Right lobe of liver (tissue), 6 donors: ENCODE results near the gene CPNE4. TPM values are rescaled to one million over a fixed set of nuclear protein-coding genes. Genes with fewer than 3 reads are reported as not detected.

Source experiments
- ATAC-seq, 4 donors: fragments of 200-7000 bp; cut with Tn5 transposase; one replicate each; pipeline ENCODE4 v1.9.1; 2020; ENCODE audit warnings: mild to moderate bottlenecking in 4 of 4, moderate library complexity in 4 of 4
- DNase-seq, 3 donors: peaks; one replicate each; pipeline ENCODE4 v3.0.0-alpha.2; 2020
- H3K27ac ChIP-seq, 3 donors: fragments of 200-600 bp; one replicate each; pipeline ENCODE4 v1.8.0; 2022
- H3K27me3 ChIP-seq, 2 donors: fragments of 200-600 bp; one replicate each; pipeline ENCODE4 v1.8.0; 2022
- H3K36me3 ChIP-seq, 4 donors: fragments of 200-600 bp; sonication (generic) in 1 of 4; one replicate each; pipeline versions ENCODE4 v1.5.1 to v1.8.0; 2017 to 2022; ENCODE audit warnings: control low read depth in 1 of 4
- H3K4me1 ChIP-seq, 4 donors: fragments of 200-600 bp; sonication (generic) in 1 of 4; one replicate each; pipeline versions ENCODE4 v1.5.1 to v1.8.0; 2017 to 2022; ENCODE audit warnings: control low read depth in 1 of 4
- H3K4me3 ChIP-seq, 3 donors: fragments of 200-600 bp; one replicate each; pipeline ENCODE4 v1.8.0; 2022
- H3K9me3 ChIP-seq, 4 donors: fragments of 200-600 bp; sonication (generic) in 1 of 4; one replicate each; pipeline versions ENCODE4 v1.5.1 to v1.8.0; 2017 to 2022; ENCODE audit warnings: control low read depth in 1 of 4
- CTCF ChIP-seq, 4 donors: fragments of 200-600 bp in 3 of 4; fragments of 450-650 bp in 1 of 4; IDR thresholded peaks; one replicate each; pipeline versions ENCODE4 v1.5.1 to v1.8.0; 2016 to 2022; ENCODE audit warnings: antibody characterized with exemption in 4 of 4, mild to moderate bottlenecking in 2 of 4
- POLR2A ChIP-seq: fragments of 450-650 bp; IDR thresholded peaks from one replicate; pipeline ENCODE4 v1.6.1; 2017; ENCODE audit warnings: antibody characterized with exemption, mild to moderate bottlenecking
- WGBS: methylation state at CpG from one replicate; pipeline ENCODE4 v1.1.6; 2018; ENCODE audit warnings: low coverage, low lambda C conversion rate; ENCODE audit not compliant: insufficient coverage; ENCODE audit errors: missing lambda C conversion rate; 5-methylcytosine and 5-hydroxymethylcytosine counted together
- intact Hi-C, 2 donors: fragments of 100-400 bp; cut with DNase I; formaldehyde crosslinking; loops; one replicate each; pipeline versions ENCODE4 v1.11.2 to v1.14.1; 2022
- total RNA-seq, 6 experiments: library from RNA; depleted of rRNA in 2 of 6; stranded (reverse); fragments of >200 nt in 2 of 6; fragmentation: NEBNext Ultra II Directional in 3 of 6; extraction: Animal tissue kit (Norgen Biotek cat#: 25700) in 3 of 6; gene quantifications; one replicate each; pipeline versions ENCODE4 v1.1.0 to v1.2.4, GENCODE V29; 2016 to 2023
- donor health status: DM: no; HTN: yes; CAD: no.
- donor health status: DM: no; HTN: no; CAD: no.
- donor health status: DM: no; HTN: no; CAD: no.
- donor health status: DM: no; HTN: yes; CAD: no.
- donor health status: DM: no; HTN: yes; CAD: no.

CPNE4 gene
- total RNA-seq, 6 experiments from 2014 or later, result not detected

GRCh38 chr3:132004571-132004970, 30.2 kb downstream of the CPNE4 start:
- Histone ChIP-seq H3K4me1 (no peaks in the 10 kb centered on the region), H3K36me3 (no peaks in the 10 kb centered on the region), H3K9me3 (no peaks in the 10 kb centered on the region), H3K27ac (no peak overlapping the region), H3K27me3 (no peaks in the 10 kb centered on the region), H3K4me3 (no peak overlapping the region)
- ATAC-seq (no peak), DNase-seq (no peak)
- intact Hi-C loops, result no loop called here
- 30% methylated on average over 2 of the region's 2 CpGs for WGBS
- TF ChIP-seq CTCF (IDR thresholded peaks at IDR 0.05) (no peak), POLR2A (no peak)

GRCh38 chr3:132003685-132004084, 31.1 kb downstream of the CPNE4 start:
- Histone ChIP-seq H3K9me3 (no peaks in the 10 kb centered on the region), H3K4me3 (no peak overlapping the region), H3K4me1 (no peaks in the 10 kb centered on the region), H3K27ac (no peak overlapping the region), H3K36me3 (no peaks in the 10 kb centered on the region), H3K27me3 (no peaks in the 10 kb centered on the region)
- 80% methylated on average over 1 of the region's 1 CpG for WGBS
- DNase-seq (no peak), ATAC-seq (no peak)
- no peak for TF ChIP-seq CTCF (IDR thresholded peaks at IDR 0.05)
- no peak for TF ChIP-seq POLR2A
- intact Hi-C loops, result no loop called here

GRCh38 chr3:132001999-132002398, 32.8 kb downstream of the CPNE4 start:
- Histone ChIP-seq H3K36me3 (no peaks in the 10 kb centered on the region), H3K27ac (no peak overlapping the region), H3K4me3 (no peak overlapping the region), H3K27me3 (no peaks in the 10 kb centered on the region), H3K4me1 (no peaks in the 10 kb centered on the region), H3K9me3 (no peaks in the 10 kb centered on the region)
- TF ChIP-seq CTCF (IDR thresholded peaks at IDR 0.05) (no peak), POLR2A (no peak)
- intact Hi-C loops, result no loop called here
- ATAC-seq, result no peak
- 64% methylated on average over 2 of the region's 2 CpGs for whole genome bisulfite sequencing
- DNase-seq, result no peak

GRCh38 chr3:132001036-132001435, 33.8 kb downstream of the CPNE4 start:
- intact Hi-C loops, result no loop called here
- Histone ChIP-seq H3K27ac (no peak overlapping the region), H3K4me3 (no peak overlapping the region), H3K4me1 (no peaks in the 10 kb centered on the region), H3K9me3 (no peaks in the 10 kb centered on the region), H3K27me3 (no peaks in the 10 kb centered on the region), H3K36me3 (no peaks in the 10 kb centered on the region)
- WGBS, result 38% methylated on average over 1 of the region's 1 CpG
- ATAC-seq (no peak), DNase-seq (no peak)
- no peak for TF ChIP-seq POLR2A
- TF ChIP-seq CTCF (IDR thresholded peaks at IDR 0.05), result no peak

- Histone ChIP-seq H3K4me3 (no peak overlapping the region), H3K36me3 (no peaks in the 10 kb centered on the region), H3K27me3 (no peaks in the 10 kb centered on the region), H3K9me3 (no peaks in the 10 kb centered on the region), H3K27ac (no peak overlapping the region), H3K4me1 (no peaks in the 10 kb centered on the region)
- WGBS, result 19% methylated on average over 1 of the region's 1 CpG
- intact Hi-C loops, result no loop called here
- DNase-seq (no peak), ATAC-seq (no peak)
- TF ChIP-seq CTCF (IDR thresholded peaks at IDR 0.05), result no peak
These were observed 36.8 kb downstream of the CPNE4 start for GRCh38 chr3:131998027-131998426.
